Endothelial cell of umbilical vein (primary cell): ENCODE results near the gene MYOM3. TPM values are rescaled to one million over a fixed set of nuclear protein-coding genes. Genes with fewer than 3 reads are reported as not detected.

Experiments used
- BruUV-seq: library from RNA; stranded (reverse); fragments of 400-500 nt; replicated peaks from 2 replicates; lab custom pipeline; 2021; lab: Mats Ljungman, UMichigan
- CTCF ChIA-PET: fragments of 300-600, 350-600 bp; sonication (Branson Sonifier 250); formaldehyde crosslinking; loops from one replicate; lab custom pipeline; 2021; ENCODE audit warnings: antibody characterized with exemption, inconsistent platforms; lab: Charles Lee
- POLR2A ChIA-PET: fragments of 300-600, 350-600 bp; sonication (Branson Sonifier 250); formaldehyde crosslinking; loops from one replicate; lab custom pipeline; 2021; ENCODE audit warnings: antibody characterized with exemption, inconsistent platforms; lab: Charles Lee
- DNase-seq: peaks from one replicate; pipeline ENCODE4 v3.0.0-alpha.2; 2011; ENCODE audit warnings: low read depth, low spot score
- FAIRE-seq: peaks from 2 replicates; lab custom pipeline; 2011; peaks lifted over from hg19 to GRCh38; lab: Jason Lieb, UNC
- H2AFZ ChIP-seq: 2 replicates; pipeline ENCODE4 v1.6.0; 2012; ENCODE audit warnings: low read depth, low read length, control low read depth, inconsistent platforms
- H3K27ac ChIP-seq: 2 replicates; pipeline ENCODE4 v1.5.1; 2011; ENCODE audit warnings: low read depth, mild to moderate bottlenecking, control low read depth, low read length, moderate library complexity; ENCODE audit not compliant: insufficient read depth
- H3K27me3 ChIP-seq, 2 experiments: 2 replicates each; pipeline versions ENCODE4 v1.6.0 to v1.6.1; 2011; ENCODE audit warnings: low read length in 2 of 2, mixed read lengths in 1 of 2; ENCODE audit not compliant: control insufficient read depth in 2 of 2, insufficient read depth in 2 of 2
- H3K36me3 ChIP-seq, 2 experiments: 2 replicates in 1 of 2; 3 replicates in 1 of 2; pipeline ENCODE4 v1.5.1; 2011; ENCODE audit warnings: low read length in 2 of 2, mild to moderate bottlenecking in 1 of 2, moderate library complexity in 1 of 2; ENCODE audit not compliant: control insufficient read depth in 2 of 2, insufficient read depth in 2 of 2; ENCODE audit errors: extremely low read depth in 1 of 2
- H3K4me1 ChIP-seq: 3 replicates; pipeline ENCODE4 v1.5.1; 2011; ENCODE audit warnings: mild to moderate bottlenecking, low read length; ENCODE audit not compliant: control insufficient read depth, insufficient read depth; ENCODE audit errors: extremely low read depth
- H3K4me2 ChIP-seq: 2 replicates; pipeline ENCODE4 v1.6.1; 2011; ENCODE audit warnings: low read length, control low read depth, mixed read lengths; ENCODE audit not compliant: insufficient read depth
- H3K4me3 ChIP-seq, 3 experiments: fragments of 200-600 bp in 1 of 3; sonication (generic), shearing (Covaris generic) in 1 of 3; replicated peaks in 1 of 3; 2 replicates each; pipeline ENCODE4 v1.5.1; 2011 to 2016; ENCODE audit warnings: control low read depth in 3 of 3, low read length in 3 of 3, mild to moderate bottlenecking in 2 of 3, inconsistent platforms in 1 of 3, low read depth in 1 of 3, moderate library complexity in 1 of 3; ENCODE audit not compliant: insufficient read depth in 1 of 3
- H3K79me2 ChIP-seq: 2 replicates; pipeline ENCODE4 v1.6.0; 2012; ENCODE audit warnings: low read length, inconsistent platforms; ENCODE audit not compliant: control insufficient read depth, insufficient read depth
- H3K9ac ChIP-seq: replicated peaks from 2 replicates; pipeline ENCODE3; 2011; ENCODE audit warnings: low read length, control low read depth; ENCODE audit not compliant: insufficient read depth; ENCODE audit errors: extremely low read depth
- H3K9me1 ChIP-seq: replicated peaks from 3 replicates; pipeline ENCODE4 v1.6.0; 2011; ENCODE audit warnings: mild to moderate bottlenecking, low read length; ENCODE audit not compliant: control insufficient read depth, insufficient read depth; ENCODE audit errors: extremely low read depth
- H3K9me3 ChIP-seq: replicated peaks from 2 replicates; pipeline ENCODE4 v1.5.1; 2012; ENCODE audit warnings: low read length, inconsistent platforms; ENCODE audit not compliant: control insufficient read depth, insufficient read depth
- H4K20me1 ChIP-seq: replicated peaks from 2 replicates; pipeline ENCODE3; 2011; ENCODE audit warnings: mild to moderate bottlenecking, low read length; ENCODE audit not compliant: control insufficient read depth, insufficient read depth; ENCODE audit errors: extremely low read depth
- EZH2 ChIP-seq: IDR thresholded peaks from 2 replicates; pipeline ENCODE4 v1.6.1; 2012; ENCODE audit warnings: borderline replicate concordance, low read depth, mild to moderate bottlenecking, moderate library complexity, low read length, inconsistent platforms; ENCODE audit not compliant: severe bottlenecking
- FOS ChIP-seq: IDR thresholded peaks from 2 replicates; pipeline ENCODE4 v1.6.1; 2011; ENCODE audit warnings: mild to moderate bottlenecking, low read length, moderate library complexity, borderline replicate concordance; ENCODE audit not compliant: insufficient read depth
- GATA2 ChIP-seq: IDR thresholded peaks from 2 replicates; pipeline ENCODE4 v1.7.0; 2011; ENCODE audit warnings: low read depth, mild to moderate bottlenecking, moderate library complexity, mixed read lengths, low read length; ENCODE audit not compliant: insufficient read length, insufficient read depth
- JUN ChIP-seq: IDR thresholded peaks from 2 replicates; pipeline ENCODE4 v1.6.1; 2011; ENCODE audit warnings: borderline replicate concordance, low read depth; ENCODE audit not compliant: insufficient read length, insufficient read depth
- MYC ChIP-seq: IDR thresholded peaks from one replicate; pipeline ENCODE4 v1.6.1; 2011; ENCODE audit warnings: mild to moderate bottlenecking, low read depth, low read length
- POLR2A ChIP-seq: IDR thresholded peaks from 2 replicates; pipeline ENCODE4 v1.6.1; 2012; ENCODE audit warnings: low read depth, mild to moderate bottlenecking, control low read depth, low read length
- POLR2AphosphoS5 ChIP-seq: IDR thresholded peaks from 2 replicates; pipeline ENCODE4 v1.6.1; 2012; ENCODE audit warnings: low read depth, mild to moderate bottlenecking, control low read depth, low read length, moderate library complexity; ENCODE audit not compliant: insufficient read depth
- dilution Hi-C: fragments of 300-500 bp; cut with MboI; formaldehyde crosslinking; loops from one replicate; pipeline ENCODE4 v1.15.0; 2019; ENCODE audit warnings: low sequenced_read_pairs; ENCODE audit not compliant: extremely low pct_ligation_motif_present
- intact Hi-C: fragments of 100-400 bp; cut with micrococcal nuclease; formaldehyde crosslinking; loops from one replicate; pipeline ENCODE4 v1.10.0; 2022
- polyA plus RNA-seq, 4 experiments: library from polyadenylated mRNA; depleted of rRNA in 3 of 4; stranded (reverse) in 3 of 4; unstranded in 1 of 4; fragments of >200 nt; gene quantifications; 2 replicates each; pipeline versions ENCODE4 v1.2.1 to v1.2.3, GENCODE V29; 2011 to 2012; ENCODE audit warnings: missing spikeins in 1 of 4
- total RNA-seq: library from RNA; stranded (reverse); gene quantifications from 2 replicates; pipeline ENCODE4 v1.2.3, GENCODE V29; 2021
- TF ChIP-seq, protein P1 (sequence below), 2 donors: IDR thresholded peaks; 1 replicate in 1 of 2; 2 replicates in 1 of 2; pipeline ENCODE4 v1.5.1; 2011; ENCODE audit warnings: low read length in 2 of 2, mild to moderate bottlenecking in 2 of 2, moderate library complexity in 2 of 2, control low read depth in 1 of 2, inconsistent platforms in 1 of 2, low read depth in 1 of 2; ENCODE audit not compliant: insufficient read depth in 1 of 2; ENCODE audit errors: extremely low read depth in 1 of 2
- TF ChIP-seq, protein P2 (sequence below): IDR thresholded peaks from 2 replicates; pipeline ENCODE4 v1.6.1; 2011; ENCODE audit not compliant: insufficient read depth, insufficient read length

Gene MYOM3
- total and polyA plus RNA-seq, 2 donors (not counting 3 experiments of a cell fraction or from before 2014, with no cell fraction given), result 0.11 to 0.40 TPM

DNA sequence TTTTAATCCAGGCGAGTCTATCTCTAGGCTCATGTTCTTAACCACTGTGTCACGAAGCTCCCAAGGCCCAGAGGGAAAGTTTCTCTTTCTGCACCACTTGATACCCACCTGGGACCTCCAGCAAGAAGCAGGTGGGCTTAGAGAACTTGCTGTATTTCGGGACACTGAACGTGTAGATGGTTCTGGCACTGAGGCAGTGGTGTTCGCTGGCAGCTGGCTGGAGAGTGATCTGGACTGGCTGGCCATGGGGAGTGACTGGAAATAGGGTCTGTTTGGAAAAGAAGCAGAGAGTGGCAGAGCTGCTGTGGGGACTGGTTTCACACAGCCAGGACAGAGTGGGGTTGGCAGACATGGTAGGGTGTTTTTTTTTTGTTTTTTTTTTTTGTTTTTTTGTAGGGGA, 47.4 kb upstream of the MYOM3 start:
- no peak overlapping the region for H2AFZ ChIP-seq
- H3K27me3 ChIP-seq, result no peaks in the 10 kb centered on the region
- H3K9ac ChIP-seq, result no peak overlapping the region
- no peaks in the 10 kb centered on the region for H3K9me3 ChIP-seq
- TF ChIP-seq GATA2 (no peak), EZH2 (no peak), JUN (no peak), POLR2A (no peak), POLR2AphosphoS5 (no peak), MYC (no peak), FOS (no peak)
- TF ChIP-seq, protein P1, sequence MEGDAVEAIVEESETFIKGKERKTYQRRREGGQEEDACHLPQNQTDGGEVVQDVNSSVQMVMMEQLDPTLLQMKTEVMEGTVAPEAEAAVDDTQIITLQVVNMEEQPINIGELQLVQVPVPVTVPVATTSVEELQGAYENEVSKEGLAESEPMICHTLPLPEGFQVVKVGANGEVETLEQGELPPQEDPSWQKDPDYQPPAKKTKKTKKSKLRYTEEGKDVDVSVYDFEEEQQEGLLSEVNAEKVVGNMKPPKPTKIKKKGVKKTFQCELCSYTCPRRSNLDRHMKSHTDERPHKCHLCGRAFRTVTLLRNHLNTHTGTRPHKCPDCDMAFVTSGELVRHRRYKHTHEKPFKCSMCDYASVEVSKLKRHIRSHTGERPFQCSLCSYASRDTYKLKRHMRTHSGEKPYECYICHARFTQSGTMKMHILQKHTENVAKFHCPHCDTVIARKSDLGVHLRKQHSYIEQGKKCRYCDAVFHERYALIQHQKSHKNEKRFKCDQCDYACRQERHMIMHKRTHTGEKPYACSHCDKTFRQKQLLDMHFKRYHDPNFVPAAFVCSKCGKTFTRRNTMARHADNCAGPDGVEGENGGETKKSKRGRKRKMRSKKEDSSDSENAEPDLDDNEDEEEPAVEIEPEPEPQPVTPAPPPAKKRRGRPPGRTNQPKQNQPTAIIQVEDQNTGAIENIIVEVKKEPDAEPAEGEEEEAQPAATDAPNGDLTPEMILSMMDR (IDR thresholded peaks at IDR 0.05; ENCODE audit: extremely low read depth in 1 of 2, insufficient read depth in 1 of 2, low read depth in 1 of 2, low read length in 2 of 2), result no peak
- TF ChIP-seq, protein P2, sequence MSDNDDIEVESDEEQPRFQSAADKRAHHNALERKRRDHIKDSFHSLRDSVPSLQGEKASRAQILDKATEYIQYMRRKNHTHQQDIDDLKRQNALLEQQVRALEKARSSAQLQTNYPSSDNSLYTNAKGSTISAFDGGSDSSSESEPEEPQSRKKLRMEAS, result no peak
- intact Hi-C loops, result no loop called here
- H3K27ac ChIP-seq, result no peak overlapping the region
- ChIA-PET POLR2A (no interaction called here), CTCF (interaction anchor here (0.8 to 1.9 kb wide), 2 partner anchors 9 to 232 kb away, joined by 3 to 20 read pairs; no protein-coding TSS in a partner anchor)
- H3K36me3 ChIP-seq, result no peaks in the 10 kb centered on the region
- no peaks in the 10 kb centered on the region for H3K9me1 ChIP-seq
- dilution Hi-C loops, result no loop called here
- H3K4me1 ChIP-seq, result no peaks in the 10 kb centered on the region
- no peak overlapping the region for H3K4me3 ChIP-seq
- BruUV-seq, result no TSS peak
- H3K79me2 ChIP-seq, result no peaks in the 10 kb centered on the region
- H4K20me1 ChIP-seq, result no peaks in the 10 kb centered on the region
- FAIRE-seq (no peak), DNase-seq (no peak)
- no peak overlapping the region for H3K4me2 ChIP-seq
